Inflammatory macrophage treated with lipopolysaccharide for 1 hour (primary cell): ENCODE measurements around the gene DNHD1.

Experiments used
- DNase-seq, 2 donors: peaks; one replicate each; pipeline ENCODE4 v3.0.0-alpha.2; 2020 to 2022

The DNHD1 gene

DNA sequence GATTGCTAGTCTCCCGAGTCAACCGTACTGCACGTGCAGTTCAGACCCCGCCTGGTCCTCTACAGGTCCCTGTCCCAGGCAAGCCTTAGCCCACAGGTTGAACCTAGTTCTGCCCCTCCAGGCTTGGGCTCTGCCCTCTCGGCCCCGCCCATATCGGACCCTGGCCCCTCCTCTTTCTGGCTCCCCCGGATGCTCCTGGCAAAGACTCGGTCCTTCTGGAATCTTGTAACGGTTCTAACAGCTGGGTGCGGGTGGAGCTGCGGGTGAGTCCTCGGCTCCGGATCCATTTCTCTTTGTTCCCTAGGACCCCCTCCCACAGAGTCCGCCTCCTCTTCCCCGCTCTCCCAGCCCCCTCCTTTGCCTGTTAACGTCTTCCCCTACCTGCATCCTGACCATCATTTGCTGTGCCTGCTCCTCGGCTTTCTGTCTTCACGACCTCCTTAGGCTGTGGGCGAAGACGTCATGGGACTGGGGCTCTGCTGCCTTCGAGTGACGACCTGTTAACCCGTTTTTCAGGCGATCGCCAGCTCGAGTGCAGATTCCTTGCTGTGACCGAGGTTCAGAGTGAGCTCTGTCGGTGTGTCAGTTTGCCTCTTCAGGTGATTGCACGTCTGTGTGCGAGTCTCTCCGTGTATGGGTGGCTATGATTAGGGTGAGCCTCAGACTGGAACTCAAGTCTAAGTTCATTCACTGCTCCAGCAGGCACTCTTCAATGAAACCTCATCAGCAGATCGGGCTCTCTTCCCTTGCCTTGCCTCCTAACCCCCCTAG, at the start of gene DNHD1:
Gene DNHD1, plus strand, starts transcription at position 212 of the 771 bp plus-strand sequence. CDS start 936 bp downstream, outside the sequence.
- no peak for DNase-seq

GRCh38 chr11:6448574-6448973, 48.5 kb upstream of the DNHD1 start:
- DNase-seq, result no peak

DNA sequence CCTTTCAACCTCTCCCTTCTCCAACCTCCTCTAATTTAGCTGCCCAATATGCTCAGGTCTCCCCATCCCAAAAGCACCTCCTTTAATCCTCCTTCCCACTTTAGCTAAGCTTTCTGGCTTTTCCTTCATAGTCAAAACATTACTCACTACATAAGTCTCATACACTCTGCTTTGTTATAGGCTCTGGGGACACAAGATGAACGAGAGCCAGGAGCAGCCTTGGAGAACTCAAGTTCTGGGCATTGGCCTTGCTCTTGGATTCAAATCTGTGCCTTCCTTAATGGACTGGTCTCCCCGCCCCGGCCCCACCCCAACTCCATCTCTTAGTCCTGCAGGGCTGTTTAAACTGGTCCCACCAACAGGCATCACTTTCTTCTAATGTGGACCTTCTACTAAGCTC, 44.9 kb upstream of the DNHD1 start:
- DNase-seq, result no peak

DNA sequence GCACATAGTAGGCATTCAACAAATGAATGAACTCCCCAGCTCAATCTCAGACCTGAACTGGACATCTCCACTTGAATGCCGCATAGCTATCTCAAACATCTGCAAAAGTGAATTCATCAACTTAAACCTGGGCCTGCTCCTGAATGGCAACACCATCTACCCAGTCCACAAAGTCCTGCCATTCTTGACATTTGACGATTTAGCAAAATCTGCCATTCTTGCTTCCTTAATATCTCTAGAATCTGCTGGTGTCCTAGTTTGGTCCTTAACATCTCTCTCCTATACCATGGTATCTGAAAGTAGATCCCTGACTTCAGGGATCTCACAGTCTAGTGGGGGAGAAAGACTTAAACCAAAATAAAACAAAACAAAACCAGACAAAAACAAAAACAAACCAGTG, 43.9 kb upstream of the DNHD1 start:
- no peak for DNase-seq

DNA sequence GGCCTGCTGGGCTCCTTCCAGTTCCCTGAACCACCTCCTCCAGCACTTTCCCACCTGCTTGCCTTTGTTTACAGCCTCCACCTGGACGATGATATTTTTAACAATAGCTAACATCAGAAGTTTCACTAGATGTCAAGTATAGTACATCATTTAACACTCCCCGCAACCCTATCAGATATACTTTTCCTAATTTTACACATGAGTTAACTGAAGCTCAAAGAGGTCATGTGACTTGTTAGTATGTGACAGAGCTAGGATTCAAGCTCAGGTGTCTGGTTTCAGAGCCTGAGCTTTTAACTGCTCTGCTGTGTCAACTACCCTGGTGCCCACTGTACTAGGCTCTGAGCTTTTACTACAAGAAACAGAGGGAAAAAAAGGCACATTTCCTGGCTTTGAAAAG, 42.0 kb upstream of the DNHD1 start:
- no peak for DNase-seq

DNA sequence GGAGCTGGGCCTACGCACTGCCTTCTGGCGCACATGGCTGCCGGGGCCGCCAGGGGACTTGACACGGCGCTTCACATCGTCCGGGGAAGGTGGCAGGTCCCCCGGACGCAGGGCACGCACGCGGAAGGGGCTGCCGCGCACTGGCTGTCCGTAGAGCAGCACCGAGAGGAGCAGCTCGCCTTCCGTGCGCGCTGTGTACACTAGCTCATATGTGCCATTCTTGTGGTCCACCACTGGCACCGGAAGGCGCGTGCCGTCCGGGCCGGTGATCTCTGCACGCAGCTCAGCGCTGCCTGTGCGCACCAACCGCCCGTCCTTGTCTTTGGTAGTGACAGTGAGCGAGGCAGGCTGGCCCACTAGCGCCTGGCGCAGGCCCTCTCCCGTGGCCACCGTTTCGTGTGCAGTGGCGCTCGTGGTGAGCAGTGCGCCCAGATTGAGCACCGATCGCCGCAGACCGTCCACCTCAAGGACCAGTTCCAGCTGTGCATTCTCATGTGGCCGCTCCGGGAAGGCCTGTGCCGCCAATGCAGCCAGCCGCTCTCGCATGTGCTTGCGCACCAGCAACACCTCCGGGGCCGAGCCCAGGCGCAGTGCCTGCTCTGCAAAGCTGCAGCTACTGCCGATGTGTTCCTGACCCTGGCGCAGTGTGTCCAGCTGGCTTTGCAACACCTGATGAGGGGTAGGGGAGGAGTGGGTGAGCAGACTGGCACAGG, 40.6 kb upstream of the DNHD1 start:
- DNase-seq, result no peak

DNA sequence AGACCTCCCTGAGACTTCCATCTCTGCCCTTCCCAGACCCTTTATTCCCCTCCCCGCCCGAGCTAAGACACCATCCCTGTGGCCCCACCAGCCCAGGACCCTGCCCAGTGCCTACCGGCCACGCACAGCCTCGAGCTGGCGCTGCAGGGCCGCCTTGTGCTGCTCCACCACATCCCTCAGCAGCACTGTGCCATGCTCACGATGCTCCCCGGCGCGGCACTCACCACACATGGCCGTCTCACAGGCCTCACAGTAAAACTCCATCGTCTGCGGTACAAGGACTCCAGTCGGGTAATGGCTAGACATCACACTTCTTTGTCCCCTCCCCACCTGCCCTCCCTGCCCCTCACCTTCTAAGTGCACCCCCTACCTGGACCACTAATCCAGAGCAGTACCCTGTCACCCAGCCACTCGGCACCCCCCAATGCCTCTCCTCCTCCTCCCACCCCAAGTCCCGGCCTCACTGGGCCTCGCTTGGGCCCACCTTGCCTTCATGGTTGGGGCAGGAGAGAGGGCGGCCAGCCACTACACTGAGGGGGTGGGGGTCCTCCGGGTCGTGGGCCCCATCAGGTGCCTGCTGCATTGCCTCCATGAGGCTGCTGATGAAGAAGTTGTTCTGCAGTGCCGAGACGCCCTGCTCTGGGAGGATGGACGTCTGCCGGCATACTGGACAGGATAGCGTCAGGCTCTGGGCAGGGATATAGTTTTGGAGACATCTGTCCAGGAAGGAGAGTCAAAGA, 39.3 kb upstream of the DNHD1 start:
- no peak for DNase-seq

DNA sequence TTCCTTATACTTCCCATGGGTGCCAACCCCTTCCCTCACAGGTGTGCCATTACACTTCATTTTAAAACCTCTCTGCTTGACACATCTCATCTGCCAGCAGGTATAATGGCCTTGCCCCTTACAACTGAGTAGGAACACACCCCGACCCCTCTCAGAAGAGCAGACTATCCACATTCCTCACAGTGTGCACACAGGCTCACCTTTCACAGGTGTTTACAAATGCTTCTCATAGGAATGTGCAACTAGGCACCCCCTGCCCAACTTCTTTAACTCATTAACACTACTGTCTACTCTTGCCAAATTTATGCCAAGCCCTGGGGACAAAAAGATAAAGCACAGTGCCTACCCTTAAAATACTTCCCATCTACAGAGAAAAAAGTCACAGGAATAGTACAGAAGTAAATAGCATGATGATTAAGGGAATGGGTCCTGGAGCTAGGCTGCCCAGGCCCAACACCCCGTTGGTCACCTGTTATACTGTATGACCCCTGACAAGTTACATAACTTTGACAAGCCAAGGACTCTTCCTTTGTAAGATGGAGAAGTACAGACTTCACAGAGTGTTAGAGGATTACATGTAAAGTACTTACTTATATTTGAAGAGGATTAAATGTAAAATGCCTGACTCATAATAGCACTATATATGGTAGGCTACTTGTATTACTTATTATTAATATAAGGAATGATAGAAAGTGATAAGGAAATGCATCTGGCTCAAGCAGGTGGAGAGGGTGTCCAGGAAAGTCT, 38.6 kb upstream of the DNHD1 start:
- DNase-seq, result no peak

GRCh38 chr11:6459099-6459450, 38.0 kb upstream of the DNHD1 start:
- DNase-seq, result no peak

- peak; percentile 72 to 81 for DNase-seq
These were observed 28.2 kb upstream of the DNHD1 start for GRCh38 chr11:6468712-6469495.

DNA sequence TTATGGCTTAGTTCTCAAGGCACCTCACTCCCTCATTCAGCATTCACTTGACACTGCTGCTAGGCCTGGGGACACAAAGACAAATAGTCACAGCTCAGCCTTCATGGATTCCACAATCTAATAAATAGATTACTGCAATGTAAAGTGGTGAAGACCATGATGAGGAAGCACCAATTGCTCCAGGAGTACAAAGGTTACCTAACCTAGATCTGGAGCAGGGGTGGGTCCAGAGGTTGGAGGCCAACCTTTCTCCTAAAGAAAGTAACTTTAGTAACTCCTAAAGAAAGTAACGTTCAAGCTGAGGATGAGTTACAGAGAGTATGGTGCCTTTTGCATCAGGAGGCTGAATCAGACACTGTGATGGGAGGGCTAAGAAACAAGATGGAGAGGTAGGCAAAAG, 27.5 kb upstream of the DNHD1 start:
- DNase-seq, result no peak

GRCh38 chr11:6472934-6473333, 24.1 kb upstream of the DNHD1 start:
- no peak for DNase-seq

- peak; percentile 48 to 64 for DNase-seq
These were observed 23.3 kb upstream of the DNHD1 start, which contains the start of gene TRIM3 for GRCh38 chr11:6473451-6474412. TSS of gene TRIM3 (minus strand) at chr11:6473941. CDS start at chr11:6465695, 8,246 bp downstream.

GRCh38 chr11:6474413-6474792, 22.7 kb upstream of the DNHD1 start:
- no peak for DNase-seq

DNA sequence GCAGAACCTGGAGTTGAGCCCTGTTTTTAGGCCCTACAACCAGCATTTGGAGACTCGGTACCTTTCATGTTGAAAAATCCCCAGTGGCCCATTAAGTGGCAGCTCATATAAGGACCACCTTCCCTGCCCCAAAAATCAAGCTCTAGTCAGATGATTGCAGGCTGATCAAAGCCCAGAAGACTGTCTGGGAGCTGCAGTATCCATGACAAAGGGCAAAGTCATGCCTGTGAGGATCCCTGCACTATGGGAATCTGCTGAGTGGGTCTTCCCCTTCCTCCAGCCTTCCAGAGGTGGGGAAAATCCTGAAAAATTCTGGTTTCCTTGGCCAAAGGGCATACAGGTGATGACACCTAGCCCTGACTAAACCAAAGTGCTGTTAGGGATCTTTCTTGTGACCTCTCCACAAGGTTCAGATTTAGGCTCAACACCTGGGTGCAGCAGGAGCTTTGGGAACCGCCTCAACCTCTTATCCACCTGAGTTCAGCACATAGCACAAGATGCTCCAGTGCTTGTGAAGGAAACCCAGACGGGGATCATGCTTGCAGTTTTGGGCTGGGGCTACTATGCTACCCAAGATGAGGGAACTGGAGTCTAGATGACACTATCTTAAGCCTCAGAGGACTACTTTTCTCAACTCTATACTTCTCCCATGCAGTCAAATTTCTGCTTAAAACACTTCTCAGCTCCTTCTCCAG, 22.1 kb upstream of the DNHD1 start:
- DNase-seq, result no peak

DNA sequence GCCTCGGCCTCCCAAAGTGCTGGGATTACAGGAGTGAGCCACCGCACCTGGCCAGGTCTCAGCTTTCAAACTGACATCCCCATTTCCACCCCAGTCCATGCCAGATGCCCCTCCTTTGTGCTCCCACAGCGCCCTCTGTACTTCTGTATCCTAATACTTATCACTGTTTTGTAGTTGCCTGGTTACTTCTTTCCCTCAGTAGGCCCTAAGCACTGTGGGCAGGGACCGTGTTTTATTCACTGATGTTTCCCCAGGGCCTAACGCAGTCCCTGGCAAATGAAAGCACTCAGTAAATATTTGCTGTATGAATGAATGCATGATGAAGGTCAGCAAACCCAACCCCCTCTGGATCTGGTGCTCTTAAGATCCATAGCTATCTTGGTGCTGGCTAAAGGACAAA, 21.1 kb upstream of the DNHD1 start:
- no peak for DNase-seq

GRCh38 chr11:6476571-6476970, 20.5 kb upstream of the DNHD1 start:
- no peak for DNase-seq

DNA sequence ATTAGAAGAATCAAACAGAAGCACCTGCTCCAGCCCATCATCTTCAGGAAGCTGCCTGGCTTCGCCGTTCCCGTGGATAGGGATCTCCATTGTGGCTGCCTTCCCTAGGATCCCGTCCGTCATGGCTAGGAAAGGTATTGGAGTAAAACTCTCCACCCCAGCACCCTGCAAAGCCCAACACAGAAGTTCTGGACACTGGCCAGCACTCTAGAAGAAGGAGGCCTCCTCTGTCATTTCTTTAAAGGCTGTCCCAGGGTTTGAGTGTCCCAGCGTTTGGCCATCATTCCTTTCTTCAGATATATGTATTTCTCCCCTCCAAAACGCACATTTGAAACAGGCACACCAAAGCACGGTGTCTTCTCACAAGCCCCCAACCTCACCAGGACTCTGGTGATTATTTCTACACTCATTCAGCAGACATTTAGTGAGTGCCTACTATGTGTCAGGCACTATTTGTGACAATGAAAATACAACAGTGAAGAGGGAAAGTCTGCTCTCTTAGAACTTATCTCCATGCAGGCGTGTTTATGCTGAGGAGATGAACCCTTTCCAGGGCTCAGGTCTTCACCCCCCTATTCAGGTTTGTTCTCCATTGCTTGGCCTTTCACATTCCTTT, 16.7 kb upstream of the DNHD1 start:
- DNase-seq, result no peak

DNA sequence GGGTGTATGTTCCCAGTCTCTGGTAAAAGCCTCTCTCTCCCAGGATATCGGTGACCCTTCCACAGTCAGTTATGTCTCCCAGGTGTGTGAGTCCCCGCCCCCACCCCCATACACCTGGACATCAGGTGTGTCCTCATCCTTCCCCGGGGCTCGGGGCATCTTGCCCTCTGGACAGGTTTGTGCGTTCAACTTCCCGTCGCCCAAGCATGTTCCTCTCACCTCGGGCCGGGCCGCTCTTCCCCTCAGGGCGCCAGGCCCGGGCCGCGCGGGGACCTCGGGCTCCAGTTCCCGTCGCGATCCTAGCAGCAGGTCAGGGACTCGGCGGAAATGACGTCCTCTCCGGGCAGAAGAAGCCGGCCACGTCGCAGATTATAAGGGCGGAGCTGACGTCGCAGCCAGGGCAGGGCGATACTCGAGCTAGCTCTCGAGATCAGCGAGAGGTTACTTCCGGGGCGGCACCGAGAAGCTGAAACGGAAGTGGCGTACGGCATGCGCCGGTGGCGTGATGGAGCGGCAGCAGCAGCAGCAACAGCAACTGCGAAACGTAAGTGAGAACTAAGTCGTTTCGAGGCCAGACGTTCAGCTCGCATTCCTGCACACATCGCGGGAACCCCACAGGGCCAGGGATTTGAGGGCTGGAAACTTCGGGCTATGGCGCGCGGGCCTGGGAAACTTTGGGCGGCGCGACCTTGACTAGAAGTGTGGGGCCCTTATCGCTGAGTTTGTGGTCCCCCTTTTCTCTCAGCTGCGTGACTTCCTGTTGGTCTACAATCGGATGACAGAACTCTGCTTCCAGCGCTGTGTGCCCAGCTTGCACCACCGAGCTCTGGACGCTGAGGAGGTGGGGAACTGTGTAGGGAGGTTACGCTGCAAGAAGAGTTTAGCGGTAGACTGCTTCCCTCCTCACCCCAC, 15.8 kb upstream of the DNHD1 start, which contains the start of the genes ARFIP2 and TIMM10B:
Gene ARFIP2, minus strand, starts transcription at position 320 of the 912 bp plus-strand sequence. CDS start 910 bp downstream, outside the sequence.
Gene TIMM10B, plus strand, starts transcription at position 490 of the 912 bp plus-strand sequence. Its CDS starts 16 bp downstream, at position 506.
- DNase-seq, result peak; percentile 97 to 98
